ENCODE measurements around the gene GPR137.
"Not testable (repeated sequence)": the region's sequence is repeated elsewhere in the genome, so short reads cannot be mapped to it uniquely, and the experiment has no call there.

Gene GPR137

GRCh38 chr11:64317961-64318765 lies 32.5 kb downstream of the GPR137 start, which contains the start of gene PRDX5:
TSS of gene PRDX5 (plus strand) at chr11:64318121. CDS start at chr11:64318216, 95 bp downstream.
- DNase-seq (ENCODE audit: low read depth in 2 of 2) = peak; percentile 87 to 88

GRCh38 chr11:64318766-64319761 lies 33.4 kb downstream of the GPR137 start:
- DNase-seq (ENCODE audit: low read depth in 2 of 2) = no peak

- DNase-seq (ENCODE audit: low read depth in 2 of 2) = no peak
These were observed 34.9 kb downstream of the GPR137 start for GRCh38 chr11:64320556-64320955.

GRCh38 chr11:64321026-64321425 lies 35.4 kb downstream of the GPR137 start:
- no peak for DNase-seq (ENCODE audit: low read depth in 2 of 2)

- no peak for DNase-seq (ENCODE audit: low read depth in 2 of 2)
These were observed 35.9 kb downstream of the GPR137 start for GRCh38 chr11:64321533-64321932.

GRCh38 chr11:64322925-64323260 lies 37.2 kb downstream of the GPR137 start:
- no peak for DNase-seq (ENCODE audit: low read depth in 2 of 2)

GRCh38 chr11:64323373-64323772 lies 37.7 kb downstream of the GPR137 start:
- DNase-seq (ENCODE audit: low read depth in 2 of 2) = no peak

- DNase-seq (ENCODE audit: low read depth in 2 of 2) = not testable (repeated sequence)
These were observed 38.3 kb downstream of the GPR137 start for GRCh38 chr11:64323984-64324383.

GRCh38 chr11:64324692-64325469 lies 39.2 kb downstream of the GPR137 start:
- DNase-seq (ENCODE audit: low read depth in 2 of 2) = no peak

- DNase-seq (ENCODE audit: low read depth in 2 of 2) = no peak
These were observed 41.7 kb downstream of the GPR137 start for GRCh38 chr11:64327375-64327774.

- DNase-seq (ENCODE audit: low read depth in 2 of 2) = no peak
These were observed 42.3 kb downstream of the GPR137 start for GRCh38 chr11:64327993-64328392.

- DNase-seq (ENCODE audit: low read depth in 2 of 2) = no peak
These were observed 45.2 kb downstream of the GPR137 start for GRCh38 chr11:64330888-64331287.

GRCh38 chr11:64331569-64332371 lies 46.1 kb downstream of the GPR137 start:
- peak; percentile 38 to 45 for DNase-seq (ENCODE audit: low read depth in 2 of 2)

- DNase-seq (ENCODE audit: low read depth in 2 of 2) = no peak
These were observed 47.9 kb downstream of the GPR137 start for GRCh38 chr11:64333556-64333955.

GRCh38 chr11:64334764-64335735 lies 49.4 kb downstream of the GPR137 start:
- peak; percentile 79 to 80 for DNase-seq (ENCODE audit: low read depth in 2 of 2)

GRCh38 chr11:64337538-64338249 lies 52.0 kb downstream of the GPR137 start:
- no peak for DNase-seq (ENCODE audit: low read depth in 2 of 2)

GRCh38 chr11:64338716-64339115 lies 53.1 kb downstream of the GPR137 start:
- no peak for DNase-seq (ENCODE audit: low read depth in 2 of 2)

Measured in fibroblast of skin of left quadriceps (primary cell).